ENCODE measurements around the gene ACY1.

The ACY1 gene

GRCh38 chr3:52018319-52019000 is 35.1 kb downstream of the ACY1 start (continued):
- TF ChIP-seq HIC1 (tag by site-specific recombination; IDR thresholded peaks at IDR 0.05) (no peak), HOXD13 (CRISPR knock-in tag; IDR thresholded peaks at IDR 0.05; ENCODE audit: borderline replicate concordance) (no peak), OSR2 (tag by site-specific recombination; IDR thresholded peaks at IDR 0.05) (no peak), ZXDB (tag by site-specific recombination; IDR thresholded peaks at IDR 0.05) (no peak), GLI2 (tag by site-specific recombination; IDR thresholded peaks at IDR 0.05; ENCODE audit: borderline replicate concordance, low read depth) (no peak), YY1 (tag by site-specific recombination; IDR thresholded peaks at IDR 0.05) (no peak), OVOL3 (tag by site-specific recombination; IDR thresholded peaks at IDR 0.05) (no peak)

- Histone ChIP-seq H3K4me3 (ENCODE audit: low read depth, low read length) (no peak overlapping the region), H3K4me1 (ENCODE audit: control insufficient read depth, insufficient read depth, low read length) (peaks cover 5% of the 10 kb centered on the region), H3K9me3 (ENCODE audit: control insufficient read depth, insufficient read depth, low read depth, low read length) (no peaks in the 10 kb centered on the region), H3K27ac (ENCODE audit: extremely low read depth, low read depth, low read length) (no peak overlapping the region), H3K36me3 (ENCODE audit: control insufficient read depth in 2 of 2, insufficient read depth in 1 of 2, low read length in 2 of 2) (no peaks in the 10 kb centered on the region)
- TF ChIP-seq ZFHX2 (tag by site-specific recombination; conservative IDR thresholded peaks at IDR 0.05) (peak; percentile 35), EGR2 (tag by site-specific recombination; IDR thresholded peaks at IDR 0.05; ENCODE audit: low read depth) (peak; percentile 68), ZIC2 (tag by site-specific recombination; IDR thresholded peaks at IDR 0.05) (peak; percentile 22; the same call in 1 of the 2 replicates)
- TF ChIP-seq, protein P1, sequence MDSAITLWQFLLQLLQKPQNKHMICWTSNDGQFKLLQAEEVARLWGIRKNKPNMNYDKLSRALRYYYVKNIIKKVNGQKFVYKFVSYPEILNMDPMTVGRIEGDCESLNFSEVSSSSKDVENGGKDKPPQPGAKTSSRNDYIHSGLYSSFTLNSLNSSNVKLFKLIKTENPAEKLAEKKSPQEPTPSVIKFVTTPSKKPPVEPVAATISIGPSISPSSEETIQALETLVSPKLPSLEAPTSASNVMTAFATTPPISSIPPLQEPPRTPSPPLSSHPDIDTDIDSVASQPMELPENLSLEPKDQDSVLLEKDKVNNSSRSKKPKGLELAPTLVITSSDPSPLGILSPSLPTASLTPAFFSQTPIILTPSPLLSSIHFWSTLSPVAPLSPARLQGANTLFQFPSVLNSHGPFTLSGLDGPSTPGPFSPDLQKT (IDR thresholded peaks at IDR 0.05; ENCODE audit: borderline replicate concordance, low read depth, low read length), result no peak
- ChIA-PET POLR2A (no interaction called here), CTCF (interaction anchor here (0.6 kb wide), 1 partner anchor 45 kb away, joined by 3 read pairs; the partner anchor contains the start of gene ABHD14B)
Measured at GRCh38 chr3:52019352-52020080, 36.2 kb downstream of the ACY1 start.

GRCh38 chr3:52020796-52021195 is 37.5 kb downstream of the ACY1 start:
- H3K4me3 ChIP-seq (ENCODE audit: low read depth, low read length), result no peak overlapping the region
- ChIA-PET POLR2A (no interaction called here), CTCF (no interaction called here)
- TF ChIP-seq, protein P2, sequence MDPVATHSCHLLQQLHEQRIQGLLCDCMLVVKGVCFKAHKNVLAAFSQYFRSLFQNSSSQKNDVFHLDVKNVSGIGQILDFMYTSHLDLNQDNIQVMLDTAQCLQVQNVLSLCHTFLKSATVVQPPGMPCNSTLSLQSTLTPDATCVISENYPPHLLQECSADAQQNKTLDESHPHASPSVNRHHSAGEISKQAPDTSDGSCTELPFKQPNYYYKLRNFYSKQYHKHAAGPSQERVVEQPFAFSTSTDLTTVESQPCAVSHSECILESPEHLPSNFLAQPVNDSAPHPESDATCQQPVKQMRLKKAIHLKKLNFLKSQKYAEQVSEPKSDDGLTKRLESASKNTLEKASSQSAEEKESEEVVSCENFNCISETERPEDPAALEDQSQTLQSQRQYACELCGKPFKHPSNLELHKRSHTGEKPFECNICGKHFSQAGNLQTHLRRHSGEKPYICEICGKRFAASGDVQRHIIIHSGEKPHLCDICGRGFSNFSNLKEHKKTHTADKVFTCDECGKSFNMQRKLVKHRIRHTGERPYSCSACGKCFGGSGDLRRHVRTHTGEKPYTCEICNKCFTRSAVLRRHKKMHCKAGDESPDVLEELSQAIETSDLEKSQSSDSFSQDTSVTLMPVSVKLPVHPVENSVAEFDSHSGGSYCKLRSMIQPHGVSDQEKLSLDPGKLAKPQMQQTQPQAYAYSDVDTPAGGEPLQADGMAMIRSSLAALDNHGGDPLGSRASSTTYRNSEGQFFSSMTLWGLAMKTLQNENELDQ (tag by site-specific recombination; IDR thresholded peaks at IDR 0.05; ENCODE audit: low read depth), result no peak
- TF ChIP-seq ZNF416 (tag by site-specific recombination; IDR thresholded peaks at IDR 0.05) (no peak), ZEB2 (tag by site-specific recombination; IDR thresholded peaks at IDR 0.05) (no peak), ZNF404 (tag by site-specific recombination; IDR thresholded peaks at IDR 0.05) (no peak), ZBTB17 (tag by site-specific recombination; IDR thresholded peaks at IDR 0.05) (no peak)
- TF ChIP-seq, protein P3, sequence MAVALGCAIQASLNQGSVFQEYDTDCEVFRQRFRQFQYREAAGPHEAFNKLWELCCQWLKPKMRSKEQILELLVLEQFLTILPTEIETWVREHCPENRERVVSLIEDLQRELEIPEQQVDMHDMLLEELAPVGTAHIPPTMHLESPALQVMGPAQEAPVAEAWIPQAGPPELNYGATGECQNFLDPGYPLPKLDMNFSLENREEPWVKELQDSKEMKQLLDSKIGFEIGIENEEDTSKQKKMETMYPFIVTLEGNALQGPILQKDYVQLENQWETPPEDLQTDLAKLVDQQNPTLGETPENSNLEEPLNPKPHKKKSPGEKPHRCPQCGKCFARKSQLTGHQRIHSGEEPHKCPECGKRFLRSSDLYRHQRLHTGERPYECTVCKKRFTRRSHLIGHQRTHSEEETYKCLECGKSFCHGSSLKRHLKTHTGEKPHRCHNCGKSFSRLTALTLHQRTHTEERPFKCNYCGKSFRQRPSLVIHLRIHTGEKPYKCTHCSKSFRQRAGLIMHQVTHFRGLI (tag by site-specific recombination; IDR thresholded peaks at IDR 0.05), result no peak
- no peak overlapping the region for H3K27ac ChIP-seq (ENCODE audit: extremely low read depth, low read depth, low read length)
- no peaks in the 10 kb centered on the region for H3K36me3 ChIP-seq (ENCODE audit: control insufficient read depth in 2 of 2, insufficient read depth in 1 of 2, low read length in 2 of 2)
- H3K9me3 ChIP-seq (ENCODE audit: control insufficient read depth, insufficient read depth, low read depth, low read length), result no peaks in the 10 kb centered on the region
- peaks cover 5% of the 10 kb centered on the region for H3K4me1 ChIP-seq (ENCODE audit: control insufficient read depth, insufficient read depth, low read length)

All from HEK293 (cell line).